ENCODE measurements around the gene HSPA9. TPM values are rescaled to one million over a fixed set of nuclear protein-coding genes. Genes with fewer than 3 reads are reported as not detected.

HSPA9 gene
- polyA plus RNA-seq, 3 donors: 67.8 to 82.4 (median 81.8) TPM

GRCh38 chr5:138605254-138605972 is 30.2 kb upstream of the HSPA9 start:
- H3K36me3 Mint-ChIP-seq: no peaks in the 10 kb centered on the region
- Histone ChIP-seq H3K27me3 (ENCODE audit: control insufficient read depth in 2 of 2, insufficient read depth in 2 of 2, low read length in 2 of 2) (no peaks in the 10 kb centered on the region), H3K4me3 (replicated peaks in 1 of 3; ENCODE audit: low read depth in 2 of 3, low read length in 3 of 3) (no peak overlapping the region), H2AFZ (ENCODE audit: insufficient read depth, low read depth, low read length, poor library complexity, severe bottlenecking) (peak overlapping the region; percentile 27), H3K27ac (ENCODE audit: low read depth in 1 of 2, low read length in 2 of 2) (no peak overlapping the region), H3K4me1 (ENCODE audit: control insufficient read depth in 1 of 2, insufficient read depth in 2 of 2, low read length in 2 of 2) (peaks cover 28 to 30% of the 10 kb centered on the region in 2 donors), H3K79me2 (ENCODE audit: insufficient read depth, low read length) (no peaks in the 10 kb centered on the region), H4K20me1 (ENCODE audit: insufficient read depth, low read length) (no peaks in the 10 kb centered on the region), H3K9ac (ENCODE audit: insufficient read depth, low read length, poor library complexity, severe bottlenecking) (no peak overlapping the region), H3K4me2 (replicated peaks; ENCODE audit: extremely low read depth, low read length, poor library complexity, severe bottlenecking) (no peak overlapping the region), H3K36me3 (replicated peaks in 1 of 2; ENCODE audit: control insufficient read depth in 1 of 2, insufficient read depth in 2 of 2, low read length in 2 of 2) (no peaks in the 10 kb centered on the region), H3K9me3 (replicated peaks in 1 of 2; ENCODE audit: control insufficient read depth in 1 of 2, insufficient read depth in 1 of 2, low read length in 2 of 2) (no peaks in the 10 kb centered on the region)
- H3K27me3 Mint-ChIP-seq (ENCODE audit: low read depth in 3 of 3): peaks cover 6 to 13% (median 10%) of the 10 kb centered on the region in 3 donors
- TF ChIP-seq CTCF (IDR thresholded peaks at IDR 0.05): no peak
- H3K4me1 Mint-ChIP-seq: peaks cover 30% of the 10 kb centered on the region
- H3K9me3 Mint-ChIP-seq: no peaks in the 10 kb centered on the region
- H3K27ac Mint-ChIP-seq: peak overlapping the region in 6 of 7 donors; percentile 9 to 72 (median 27)
- DNase-seq: peak in 1 of 3 donors; percentile 10
- peak overlapping the region in 1 of 2 donors; percentile 63 for H3K4me3 Mint-ChIP-seq
- intact Hi-C loops (cut with micrococcal nuclease): no loop called here
- no CpG with 5 or more reads among the region's 2 CpGs for WGBS (ENCODE audit: insufficient coverage)

GRCh38 chr5:138604176-138604785 is 29.1 kb upstream of the HSPA9 start:
- no peak overlapping the region for H3K4me3 Mint-ChIP-seq
- H3K27me3 Mint-ChIP-seq (ENCODE audit: low read depth in 3 of 3): peaks cover 1 to 13% (median 5%) of the 10 kb centered on the region in 3 donors
- H3K4me1 Mint-ChIP-seq: peaks cover 30% of the 10 kb centered on the region
- peaks cover 0 to 2% (median 0%) of the 10 kb centered on the region in 7 donors for H3K9me3 Mint-ChIP-seq
- no peak overlapping the region for H3K27ac ChIP-seq (ENCODE audit: low read depth in 1 of 2, low read length in 2 of 2)
- no peak overlapping the region for H3K9ac ChIP-seq (ENCODE audit: insufficient read depth, low read length, poor library complexity, severe bottlenecking)
- no peak overlapping the region for H3K4me2 ChIP-seq (replicated peaks; ENCODE audit: extremely low read depth, low read length, poor library complexity, severe bottlenecking)
- DNase-seq: no peak
- H4K20me1 ChIP-seq (ENCODE audit: insufficient read depth, low read length): no peaks in the 10 kb centered on the region
- no peaks in the 10 kb centered on the region for H3K36me3 ChIP-seq (replicated peaks in 1 of 2; ENCODE audit: control insufficient read depth in 1 of 2, insufficient read depth in 2 of 2, low read length in 2 of 2)
- H3K79me2 ChIP-seq (ENCODE audit: insufficient read depth, low read length): no peaks in the 10 kb centered on the region
- no peaks in the 10 kb centered on the region for H3K27me3 ChIP-seq (ENCODE audit: control insufficient read depth in 2 of 2, insufficient read depth in 2 of 2, low read length in 2 of 2)
- H3K27ac Mint-ChIP-seq: peak overlapping the region in 1 of 7 donors; percentile 76
- intact Hi-C loops (cut with micrococcal nuclease): no loop called here
- no peak overlapping the region for H2AFZ ChIP-seq (ENCODE audit: insufficient read depth, low read depth, low read length, poor library complexity, severe bottlenecking)
- no peak overlapping the region for H3K4me3 ChIP-seq (replicated peaks in 1 of 3; ENCODE audit: low read depth in 2 of 3, low read length in 3 of 3)
- no peak for TF ChIP-seq CTCF (IDR thresholded peaks at IDR 0.05)
- no peaks in the 10 kb centered on the region for H3K9me3 ChIP-seq (replicated peaks in 1 of 2; ENCODE audit: control insufficient read depth in 1 of 2, insufficient read depth in 1 of 2, low read length in 2 of 2)
- 92% methylated on average over 5 of the region's 10 CpGs for WGBS (ENCODE audit: insufficient coverage)
- no peaks in the 10 kb centered on the region for H3K36me3 Mint-ChIP-seq
- peaks cover 27 to 28% of the 10 kb centered on the region in 2 donors for H3K4me1 ChIP-seq (ENCODE audit: control insufficient read depth in 1 of 2, insufficient read depth in 2 of 2, low read length in 2 of 2)
